IMR-90 (cell line): Measurements from ENCODE around the gene PBX3. TPM values are rescaled to one million over a fixed set of nuclear protein-coding genes. Genes with fewer than 3 reads are reported as not detected.

Source experiments
- ATAC-seq: fragments of 200-7000 bp; cut with Tn5 transposase; 2 replicates; pipeline ENCODE4 v1.9.1; 2020; ENCODE audit warnings: low read depth, mild to moderate bottlenecking, moderate library complexity
- BruUV-seq: library from RNA; stranded (reverse); fragments of 400-500 nt; replicated peaks from 2 replicates; lab custom pipeline; 2021; lab: Mats Ljungman, UMichigan
- CTCF ChIA-PET: fragments of 300-600 bp; formaldehyde crosslinking; extraction: SDS; loops from one replicate; lab custom pipeline; 2021; ENCODE audit warnings: antibody characterized with exemption; lab: Yijun Ruan, JAX
- POLR2A ChIA-PET: fragments of 300-600 bp; sonication (Branson Sonifier 250); formaldehyde crosslinking; loops from one replicate; lab custom pipeline; 2022; ENCODE audit warnings: antibody characterized with exemption; ENCODE audit not compliant: unreplicated experiment; lab: Charles Lee
- DNase-seq: peaks from one replicate; pipeline ENCODE4 v3.0.0; 2013
- H2AFZ ChIP-seq: replicated peaks from 2 replicates; pipeline ENCODE3; 2013; ENCODE audit warnings: low read length, mild to moderate bottlenecking; ENCODE audit not compliant: poor library complexity
- H2AK5ac ChIP-seq: 2 replicates; pipeline ENCODE4 v1.6.1; 2013; ENCODE audit warnings: low read depth, low read length, inconsistent platforms
- H2AK9ac ChIP-seq: replicated peaks from 2 replicates; pipeline ENCODE3; 2013; ENCODE audit warnings: mild to moderate bottlenecking, low read depth, low read length, moderate library complexity; ENCODE audit not compliant: poor library complexity
- H2BK120ac ChIP-seq: 2 replicates; pipeline ENCODE4 v1.6.1; 2013; ENCODE audit warnings: low read depth, low read length, inconsistent platforms
- H2BK15ac ChIP-seq: 3 replicates; pipeline ENCODE4 v1.6.1; 2013; ENCODE audit warnings: low read depth, low read length, inconsistent platforms
- H2BK20ac ChIP-seq: 2 replicates; pipeline ENCODE4 v1.6.1; 2013; ENCODE audit warnings: low read depth, mild to moderate bottlenecking, inconsistent platforms, low read length, moderate library complexity
- H2BK5ac ChIP-seq: 2 replicates; pipeline ENCODE4 v1.6.1; 2013; ENCODE audit warnings: mild to moderate bottlenecking, low read depth, low read length, inconsistent platforms; ENCODE audit not compliant: poor library complexity, severe bottlenecking
- H3K14ac ChIP-seq: replicated peaks from 2 replicates; pipeline ENCODE4 v1.6.1; 2013; ENCODE audit warnings: low read depth, low read length, inconsistent platforms
- H3K18ac ChIP-seq: 2 replicates; pipeline ENCODE4 v1.6.1; 2013; ENCODE audit warnings: low read depth, low read length, control low read depth
- H3K23ac ChIP-seq: 2 replicates; pipeline ENCODE4 v1.6.1; 2013; ENCODE audit warnings: low read depth, low read length, inconsistent platforms
- H3K27ac ChIP-seq: 2 replicates; pipeline ENCODE4 v1.5.1; 2013; ENCODE audit warnings: mild to moderate bottlenecking, control low read depth, low read length; ENCODE audit not compliant: insufficient read depth
- H3K27me3 ChIP-seq: 2 replicates; pipeline ENCODE4 v1.6.1; 2013; ENCODE audit warnings: low read length; ENCODE audit not compliant: control insufficient read depth, insufficient read depth
- H3K36me3 ChIP-seq: 2 replicates; pipeline ENCODE4 v1.6.1; 2013; ENCODE audit warnings: low read length, mixed read lengths; ENCODE audit not compliant: control insufficient read depth, insufficient read depth
- H3K4ac ChIP-seq: 2 replicates; pipeline ENCODE4 v1.6.1; 2013; ENCODE audit warnings: low read depth, low read length, inconsistent platforms
- H3K4me1 ChIP-seq: 2 replicates; pipeline ENCODE4 v1.6.1; 2013; ENCODE audit warnings: low read length, mixed read lengths; ENCODE audit not compliant: control insufficient read depth, insufficient read depth
- H3K4me2 ChIP-seq: 2 replicates; pipeline ENCODE4 v1.6.1; 2013; ENCODE audit warnings: low read depth, mild to moderate bottlenecking, control low read depth, low read length, moderate library complexity
- H3K4me3 ChIP-seq: 2 replicates; pipeline ENCODE4 v1.5.1; 2013; ENCODE audit warnings: low read depth, mild to moderate bottlenecking, control low read depth, low read length, moderate library complexity; ENCODE audit not compliant: insufficient read depth
- H3K56ac ChIP-seq: 2 replicates; pipeline ENCODE4 v1.6.1; 2013; ENCODE audit warnings: low read length, inconsistent platforms; ENCODE audit not compliant: insufficient read depth; ENCODE audit errors: extremely low read depth
- H3K79me1 ChIP-seq, 2 experiments: 2 replicates each; pipeline ENCODE4 v1.6.1; 2013; ENCODE audit warnings: low read length in 2 of 2, inconsistent platforms in 1 of 2, low read depth in 1 of 2
- H3K9ac ChIP-seq: 2 replicates; pipeline ENCODE4 v1.6.1; 2013; ENCODE audit warnings: low read depth, low read length, control low read depth
- H3K9me1 ChIP-seq: 2 replicates; pipeline ENCODE4 v1.6.1; 2013; ENCODE audit warnings: low read length, inconsistent platforms; ENCODE audit not compliant: insufficient read depth
- H3K9me3 ChIP-seq: 2 replicates; pipeline ENCODE4 v1.6.1; 2013; ENCODE audit warnings: low read length; ENCODE audit not compliant: control insufficient read depth, insufficient read depth
- H4K20me1 ChIP-seq: 2 replicates; pipeline ENCODE4 v1.6.1; 2013; ENCODE audit warnings: low read length, inconsistent platforms; ENCODE audit not compliant: insufficient read depth
- H4K5ac ChIP-seq: 2 replicates; pipeline ENCODE4 v1.6.1; 2013; ENCODE audit warnings: mild to moderate bottlenecking, low read depth, low read length, control low read depth
- H4K8ac ChIP-seq, 2 experiments: 2 replicates each; pipeline ENCODE4 v1.6.1; 2013; ENCODE audit warnings: low read depth in 2 of 2, low read length in 2 of 2, control low read depth in 1 of 2, inconsistent platforms in 1 of 2
- H4K91ac ChIP-seq: 2 replicates; pipeline ENCODE4 v1.6.1; 2013; ENCODE audit warnings: low read depth, low read length, inconsistent platforms; ENCODE audit not compliant: insufficient read depth
- BHLHE40 ChIP-seq: fragments of 150-350 bp; IDR thresholded peaks from 2 replicates; pipeline ENCODE4 v1.6.1; 2016; ENCODE audit warnings: mild to moderate bottlenecking, low read depth, low read length
- CEBPB ChIP-seq: IDR thresholded peaks from 2 replicates; pipeline ENCODE4 v1.6.1; 2012; ENCODE audit warnings: low read depth, low read length, improper control_type of control experiment
- NFE2L2 ChIP-seq: fragments of 150-350 bp; IDR thresholded peaks from 2 replicates; pipeline ENCODE4 v1.6.1; 2016; ENCODE audit warnings: low read depth, mild to moderate bottlenecking, low read length
- POLR2A ChIP-seq: IDR thresholded peaks from 2 replicates; pipeline ENCODE4 v1.6.1; 2012; ENCODE audit warnings: mild to moderate bottlenecking, low read depth, low read length
- RCOR1 ChIP-seq: IDR thresholded peaks from 2 replicates; pipeline ENCODE4 v1.6.1; 2012; ENCODE audit warnings: mild to moderate bottlenecking, low read length, improper control_type of control experiment; ENCODE audit not compliant: insufficient replicate concordance
- SMC3 ChIP-seq: fragments of 150-350 bp; IDR thresholded peaks from 2 replicates; pipeline ENCODE4 v1.6.1; 2016; ENCODE audit warnings: low read depth, mild to moderate bottlenecking, antibody characterized with exemption, low read length, moderate library complexity
- WGBS, 2 experiments: methylation state at CpG; one replicate each; pipeline versions ENCODE4 v1.1.5 to v1.1.7; 2013; ENCODE audit warnings: missing lambda C conversion rate in 2 of 2; ENCODE audit not compliant: insufficient read length in 1 of 2; ENCODE audit errors: extremely low coverage in 2 of 2; 5-methylcytosine and 5-hydroxymethylcytosine counted together
- dilution Hi-C: fragments of 300-500 bp; cut with HindIII; formaldehyde crosslinking; loops from one replicate; pipeline ENCODE4 v1.14.3; 2018; ENCODE audit warnings: low sequenced_read_pairs; ENCODE audit not compliant: unreplicated experiment
- in situ Hi-C: fragments of 300-500 bp; cut with MboI; formaldehyde crosslinking; loops from 3 replicates; pipeline ENCODE4 v1.14.3; 2019; ENCODE audit warnings: low sequenced_read_pairs, inconsistent platforms, mixed read lengths
- intact Hi-C: fragments of 100-400 bp; cut with micrococcal nuclease; formaldehyde crosslinking; loops from 2 replicates; pipeline ENCODE4 v1.10.0; 2022
- polyA plus RNA-seq, 3 experiments: library from polyadenylated mRNA; depleted of rRNA; stranded (reverse); fragments of >200 nt; gene quantifications; 2 replicates each; pipeline ENCODE4 v1.2.3, GENCODE V29; 2012; ENCODE audit warnings: low replicate concordance in 1 of 3
- total RNA-seq: library from RNA; depleted of rRNA; stranded (reverse); fragments of >200 nt; gene quantifications from 2 replicates; pipeline ENCODE4 v1.2.3, GENCODE V29; 2012
- TF ChIP-seq, protein P1 (sequence below): conservative IDR thresholded peaks from 2 replicates; pipeline ENCODE4 v1.5.1; 2012; ENCODE audit warnings: mild to moderate bottlenecking, low read depth, low read length, improper control_type of control experiment
- TF ChIP-seq, protein P2 (sequence below): fragments of 150-350 bp; IDR thresholded peaks from 2 replicates; pipeline ENCODE4 v1.6.1; 2016; ENCODE audit warnings: low read depth, mild to moderate bottlenecking, low read length, moderate library complexity, borderline replicate concordance

PBX3 gene
- total and polyA plus RNA-seq, 2 of the 4 experiments (the other 2 are of a cell fraction): 12.0 to 15.6 TPM

DNA sequence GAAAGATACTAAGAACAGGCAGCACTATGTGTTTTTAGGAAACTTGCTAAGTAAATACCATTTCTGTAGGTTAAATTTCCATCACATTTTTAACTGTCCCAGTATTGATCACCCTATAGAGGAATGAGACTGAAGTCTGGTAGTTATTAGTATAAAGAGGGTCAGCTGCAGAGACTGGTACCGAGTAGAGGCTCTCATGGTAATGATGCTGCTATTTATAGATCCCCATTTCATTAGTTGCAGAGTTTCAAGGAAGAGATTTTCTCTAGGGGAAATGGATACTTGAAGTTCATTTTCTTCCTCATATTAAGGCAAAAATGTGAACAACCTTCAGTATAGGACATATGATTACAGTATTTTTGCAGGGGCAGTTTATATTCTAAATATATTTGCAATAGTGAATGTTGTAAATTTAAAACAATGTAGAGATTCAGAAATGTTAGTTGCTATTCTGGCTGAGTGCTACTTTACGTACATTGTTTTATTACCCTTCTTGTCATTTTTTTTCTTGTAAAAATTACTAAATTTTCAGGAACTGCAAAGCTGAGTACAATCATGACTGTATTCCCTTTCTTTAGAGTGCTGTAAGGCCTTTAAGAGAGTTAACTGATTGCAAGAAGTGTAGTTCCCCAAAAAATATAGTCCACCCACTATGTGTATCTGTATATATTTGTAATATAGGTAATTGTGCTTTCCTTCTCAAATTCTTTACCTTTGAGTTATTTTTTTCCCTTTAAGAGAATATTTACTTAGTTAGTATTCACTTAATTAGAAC lies 14.7 kb downstream of the PBX3 start:
- Histone ChIP-seq H3K9ac (no peak overlapping the region), H2AK5ac (no peak overlapping the region), H3K36me3 (no peaks in the 10 kb centered on the region), H3K4me3 (no peak overlapping the region), H3K9me1 (peaks cover 4% of the 10 kb centered on the region), H3K18ac (no peak overlapping the region), H3K27ac (no peak overlapping the region), H3K27me3 (no peaks in the 10 kb centered on the region), H4K91ac (no peak overlapping the region), H3K4me2 (no peak overlapping the region), H2BK5ac (no peak overlapping the region), H3K79me1 (peaks cover 17 to 29% of the 10 kb centered on the region in 2 experiments), H3K23ac (no peak overlapping the region), H4K8ac (no peak overlapping the region), H3K4me1 (peaks cover 10% of the 10 kb centered on the region), H2BK15ac (no peak overlapping the region), H3K56ac (no peak overlapping the region), H4K5ac (no peak overlapping the region), H2BK120ac (no peak overlapping the region), H4K20me1 (no peaks in the 10 kb centered on the region), H2AFZ (no peak overlapping the region), H3K14ac (no peak overlapping the region), H3K4ac (no peak overlapping the region), H2AK9ac (no peak overlapping the region), H2BK20ac (no peak overlapping the region), H3K9me3 (no peaks in the 10 kb centered on the region)
- CTCF ChIA-PET: no interaction called here
- no peak for ATAC-seq
- no TSS peak for BruUV-seq
- in situ Hi-C loops (no loop called here), intact Hi-C loops (no loop called here), dilution Hi-C loops (no loop called here)
- no CpG with 5 or more reads among the region's 2 CpGs for WGBS, 2 experiments
- TF ChIP-seq BHLHE40 (no peak), NFE2L2 (no peak), RCOR1 (no peak), SMC3 (no peak), CEBPB (no peak), POLR2A (no peak)
- TF ChIP-seq, protein P1, sequence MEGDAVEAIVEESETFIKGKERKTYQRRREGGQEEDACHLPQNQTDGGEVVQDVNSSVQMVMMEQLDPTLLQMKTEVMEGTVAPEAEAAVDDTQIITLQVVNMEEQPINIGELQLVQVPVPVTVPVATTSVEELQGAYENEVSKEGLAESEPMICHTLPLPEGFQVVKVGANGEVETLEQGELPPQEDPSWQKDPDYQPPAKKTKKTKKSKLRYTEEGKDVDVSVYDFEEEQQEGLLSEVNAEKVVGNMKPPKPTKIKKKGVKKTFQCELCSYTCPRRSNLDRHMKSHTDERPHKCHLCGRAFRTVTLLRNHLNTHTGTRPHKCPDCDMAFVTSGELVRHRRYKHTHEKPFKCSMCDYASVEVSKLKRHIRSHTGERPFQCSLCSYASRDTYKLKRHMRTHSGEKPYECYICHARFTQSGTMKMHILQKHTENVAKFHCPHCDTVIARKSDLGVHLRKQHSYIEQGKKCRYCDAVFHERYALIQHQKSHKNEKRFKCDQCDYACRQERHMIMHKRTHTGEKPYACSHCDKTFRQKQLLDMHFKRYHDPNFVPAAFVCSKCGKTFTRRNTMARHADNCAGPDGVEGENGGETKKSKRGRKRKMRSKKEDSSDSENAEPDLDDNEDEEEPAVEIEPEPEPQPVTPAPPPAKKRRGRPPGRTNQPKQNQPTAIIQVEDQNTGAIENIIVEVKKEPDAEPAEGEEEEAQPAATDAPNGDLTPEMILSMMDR: no peak
- TF ChIP-seq, protein P2, sequence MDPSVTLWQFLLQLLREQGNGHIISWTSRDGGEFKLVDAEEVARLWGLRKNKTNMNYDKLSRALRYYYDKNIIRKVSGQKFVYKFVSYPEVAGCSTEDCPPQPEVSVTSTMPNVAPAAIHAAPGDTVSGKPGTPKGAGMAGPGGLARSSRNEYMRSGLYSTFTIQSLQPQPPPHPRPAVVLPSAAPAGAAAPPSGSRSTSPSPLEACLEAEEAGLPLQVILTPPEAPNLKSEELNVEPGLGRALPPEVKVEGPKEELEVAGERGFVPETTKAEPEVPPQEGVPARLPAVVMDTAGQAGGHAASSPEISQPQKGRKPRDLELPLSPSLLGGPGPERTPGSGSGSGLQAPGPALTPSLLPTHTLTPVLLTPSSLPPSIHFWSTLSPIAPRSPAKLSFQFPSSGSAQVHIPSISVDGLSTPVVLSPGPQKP: no peak
- DNase-seq: no peak
- POLR2A ChIA-PET: no interaction called here
